HG03045 (cell line): ENCODE results near the gene HIVEP3.
A peak's percentile ranks its signal among the peaks of the same experiment; 100 is the strongest.

Source experiments
- ATAC-seq: cut with Tn5 transposase; IDR thresholded peaks from one replicate; pipeline ENCODE4 v1.9.1; 2021; ENCODE audit warnings: mild to moderate bottlenecking, moderate library complexity; ENCODE audit not compliant: unreplicated experiment

Gene HIVEP3

DNA sequence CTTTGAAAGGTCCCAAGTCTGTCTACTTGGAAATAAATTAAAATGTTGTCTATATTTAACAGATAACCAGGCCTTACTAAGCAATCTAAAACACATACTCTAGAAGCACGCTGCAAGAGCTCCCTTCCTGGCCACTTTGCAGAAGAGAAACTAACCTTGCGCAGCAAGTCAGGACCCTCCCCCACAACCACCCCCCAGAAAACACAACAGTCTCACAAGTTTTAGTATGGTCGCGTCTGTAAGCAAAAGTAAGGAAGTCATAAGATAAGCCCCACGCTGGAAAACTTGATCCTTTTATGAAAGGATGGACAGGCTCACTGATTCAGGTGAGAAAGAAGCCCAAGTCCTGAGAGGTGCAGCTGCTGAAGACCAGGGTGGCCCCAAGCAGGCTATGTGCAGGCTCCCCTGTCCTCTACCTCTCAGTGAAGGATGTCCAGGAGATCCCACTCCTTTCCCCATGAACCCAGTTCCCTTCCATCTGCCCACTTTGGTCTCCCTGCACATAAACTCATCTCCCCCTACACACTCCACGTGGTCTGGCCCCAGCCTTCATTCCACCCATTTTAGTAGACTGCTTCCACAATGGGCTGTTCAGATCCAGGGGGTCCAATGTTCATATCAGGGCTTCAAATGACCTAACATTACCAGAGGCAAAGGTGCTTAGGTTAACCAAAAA lies 23.8 kb downstream of the HIVEP3 start:
- no peak for ATAC-seq

DNA sequence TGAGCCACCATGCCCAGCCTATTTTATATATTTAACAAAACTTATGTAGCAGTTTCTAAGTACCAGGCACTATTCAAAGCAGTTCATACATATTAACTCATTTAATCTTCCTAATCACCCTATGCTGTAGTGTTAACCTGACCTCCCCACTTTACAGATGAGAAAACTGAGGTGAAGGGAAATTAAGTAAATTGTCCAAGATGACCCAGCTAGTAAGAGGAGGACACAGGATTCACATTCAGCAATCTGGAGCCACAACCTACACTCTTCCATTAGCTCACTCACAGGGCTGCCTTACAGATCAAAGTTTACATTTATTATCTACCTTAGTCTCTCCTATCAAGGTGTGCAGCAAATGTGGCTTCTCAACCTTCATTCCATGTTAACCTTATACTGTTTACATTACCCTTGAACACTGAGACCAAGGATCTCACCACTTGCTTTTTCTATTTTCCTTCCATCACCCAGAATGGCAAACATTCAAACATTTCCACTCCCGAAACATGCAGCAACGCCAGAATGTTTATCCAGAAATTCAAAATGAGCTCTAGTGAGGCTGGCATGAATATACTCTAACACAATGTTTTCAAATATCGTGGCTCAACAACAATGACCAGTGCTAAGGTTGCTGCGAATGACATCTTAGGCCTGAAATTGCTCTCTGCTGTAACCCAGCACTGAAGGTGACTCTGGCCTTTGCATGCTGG lies 24.5 kb downstream of the HIVEP3 start:
- ATAC-seq = no peak

DNA sequence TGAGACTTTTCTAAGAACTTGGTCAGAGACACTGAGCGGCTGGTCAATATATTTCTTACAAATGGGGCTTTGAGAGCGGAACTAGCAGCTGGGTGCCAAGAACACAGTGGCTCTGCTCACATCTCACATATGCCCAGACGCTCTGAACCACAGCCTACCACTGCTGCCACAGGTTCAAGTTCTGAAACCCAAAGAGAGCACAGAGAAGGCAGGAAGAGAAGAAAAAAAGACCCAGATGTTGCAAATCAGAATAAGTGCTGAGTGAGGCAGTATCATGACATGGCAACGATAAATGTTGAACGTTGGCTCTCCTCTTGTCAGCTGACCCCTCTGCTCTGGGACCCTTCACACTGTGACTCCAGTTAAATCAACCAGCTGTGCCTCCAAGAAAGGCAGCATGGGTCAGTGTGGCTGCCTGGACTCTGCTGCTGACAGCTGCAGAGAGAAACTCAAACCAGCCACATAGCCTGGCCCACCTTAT lies 26.4 kb downstream of the HIVEP3 start:
- no peak for ATAC-seq

DNA sequence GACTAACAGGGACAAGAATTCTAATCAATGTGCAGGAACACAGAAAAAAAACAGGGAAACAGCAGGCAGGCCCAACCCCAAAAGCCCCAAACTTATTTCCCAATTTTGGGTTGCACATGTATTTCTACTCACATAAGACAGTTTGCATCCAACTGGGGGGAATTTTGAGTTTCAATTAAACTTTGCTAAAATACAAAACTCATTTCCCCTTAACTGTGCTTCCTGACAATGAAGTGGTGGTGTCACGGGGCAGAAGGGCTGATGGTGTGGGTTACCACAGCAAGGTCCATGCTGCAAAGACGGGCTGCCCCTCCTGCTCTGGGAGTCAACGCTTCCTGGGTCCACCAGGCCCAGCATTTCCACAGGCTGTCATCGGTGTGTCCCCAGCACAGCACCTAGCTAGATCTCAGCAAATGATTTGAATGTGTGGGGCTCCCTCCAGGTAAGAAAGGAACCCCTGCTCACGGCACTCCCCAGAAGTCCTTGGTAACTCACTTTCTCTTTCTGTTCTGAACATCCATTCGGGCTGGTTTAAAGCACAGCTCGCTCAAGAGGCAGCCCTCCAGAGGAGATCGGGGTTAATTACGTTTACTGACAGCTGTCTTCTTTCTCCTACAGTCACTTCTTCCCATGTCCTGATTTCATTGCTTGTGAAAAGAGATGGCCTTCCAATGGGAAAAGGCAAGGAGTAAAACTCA lies 27.4 kb downstream of the HIVEP3 start:
- peak; percentile 83 for ATAC-seq

DNA sequence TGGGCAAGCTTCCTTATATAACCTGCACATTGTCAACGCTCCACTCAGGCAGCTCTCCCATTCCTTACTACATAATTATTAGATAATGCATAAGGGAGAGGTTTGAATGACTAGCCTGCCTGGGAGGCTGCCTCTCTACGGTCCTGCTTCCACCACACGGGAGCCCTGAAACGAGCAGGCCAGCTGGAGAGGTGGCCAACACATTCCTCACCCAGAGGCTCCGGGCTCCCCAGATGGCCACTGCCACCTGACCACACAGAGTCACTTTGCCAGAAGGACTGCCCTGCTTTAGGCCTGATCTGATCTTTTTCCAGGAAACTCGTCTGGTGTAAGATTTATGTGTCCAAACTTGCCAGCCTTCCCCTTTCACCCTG lies 27.9 kb downstream of the HIVEP3 start:
- no peak for ATAC-seq

DNA sequence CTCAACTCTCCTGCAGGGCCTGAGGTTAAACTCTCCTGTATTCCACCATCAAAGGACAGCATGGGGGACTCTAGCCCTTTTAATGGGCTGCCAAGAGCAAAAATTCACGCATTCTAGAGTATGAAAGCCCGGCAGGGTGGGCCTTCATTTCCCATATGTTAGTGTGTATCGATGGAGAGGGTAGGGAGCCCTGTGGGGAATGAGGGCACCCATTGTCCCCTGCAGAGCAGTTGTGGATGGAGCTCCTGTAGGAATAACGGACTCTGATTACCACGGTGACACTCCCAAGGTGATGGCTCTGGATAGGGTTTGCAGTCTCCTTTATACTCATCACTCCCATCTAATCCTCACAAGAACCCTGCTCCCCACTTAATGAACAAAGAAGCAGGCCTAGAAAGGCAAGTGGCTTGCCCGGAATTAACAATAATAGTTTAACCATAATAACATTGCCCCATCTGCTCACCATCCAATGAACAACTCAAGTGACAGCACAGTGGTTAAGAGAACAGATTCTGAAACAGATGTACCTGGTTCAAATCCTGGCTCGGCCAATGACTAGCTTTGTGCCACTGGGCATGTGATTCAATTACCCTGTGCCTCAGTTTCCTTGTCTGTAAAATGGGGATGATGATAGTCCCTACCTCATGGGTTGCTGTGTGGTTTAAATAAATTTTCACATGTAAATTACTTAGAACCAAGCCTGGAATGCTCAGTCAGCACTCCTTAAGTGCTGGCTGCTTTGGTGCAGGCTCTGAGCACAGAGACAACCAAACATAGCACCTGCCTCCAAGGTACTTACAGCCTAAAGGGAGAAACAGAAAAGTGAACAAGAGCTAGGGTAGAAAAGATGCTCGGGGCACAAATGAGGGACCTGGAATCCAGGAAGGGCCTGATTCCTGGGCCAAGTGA lies 29.0 kb downstream of the HIVEP3 start:
- no peak for ATAC-seq

DNA sequence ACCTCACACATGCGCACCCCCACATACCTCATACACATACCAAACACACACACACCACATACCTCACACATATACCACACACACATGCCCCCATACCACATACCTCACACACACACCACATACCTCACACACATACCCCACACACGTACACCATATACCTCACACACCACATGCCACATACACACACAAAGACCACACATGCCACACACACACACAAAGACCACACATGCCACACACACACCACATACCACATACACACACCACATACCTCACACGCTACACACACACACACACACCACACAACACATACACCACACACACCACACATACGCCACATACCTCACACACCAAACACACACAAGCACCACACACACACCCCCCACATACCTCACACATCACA lies 30.0 kb downstream of the HIVEP3 start:
- ATAC-seq = no peak

DNA sequence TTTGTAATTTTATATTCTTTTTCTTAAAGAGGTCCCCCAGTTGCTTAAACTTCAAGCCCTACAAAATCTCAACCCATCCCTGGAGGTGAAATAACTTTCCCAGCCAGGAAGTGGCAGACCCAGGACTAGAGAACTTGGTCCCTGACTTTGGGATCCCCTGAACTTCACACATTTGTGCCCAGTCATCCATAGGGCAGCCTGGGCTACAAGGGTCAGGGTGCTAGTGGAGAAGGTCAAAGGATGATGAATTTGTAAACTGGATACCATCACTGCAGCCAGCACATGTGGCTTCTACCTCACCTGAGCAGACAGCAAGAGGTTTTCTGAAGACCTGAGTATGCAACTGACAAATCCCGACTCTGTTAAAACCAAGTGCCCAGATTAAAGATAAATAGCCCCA lies 31.4 kb downstream of the HIVEP3 start:
- no peak for ATAC-seq

DNA sequence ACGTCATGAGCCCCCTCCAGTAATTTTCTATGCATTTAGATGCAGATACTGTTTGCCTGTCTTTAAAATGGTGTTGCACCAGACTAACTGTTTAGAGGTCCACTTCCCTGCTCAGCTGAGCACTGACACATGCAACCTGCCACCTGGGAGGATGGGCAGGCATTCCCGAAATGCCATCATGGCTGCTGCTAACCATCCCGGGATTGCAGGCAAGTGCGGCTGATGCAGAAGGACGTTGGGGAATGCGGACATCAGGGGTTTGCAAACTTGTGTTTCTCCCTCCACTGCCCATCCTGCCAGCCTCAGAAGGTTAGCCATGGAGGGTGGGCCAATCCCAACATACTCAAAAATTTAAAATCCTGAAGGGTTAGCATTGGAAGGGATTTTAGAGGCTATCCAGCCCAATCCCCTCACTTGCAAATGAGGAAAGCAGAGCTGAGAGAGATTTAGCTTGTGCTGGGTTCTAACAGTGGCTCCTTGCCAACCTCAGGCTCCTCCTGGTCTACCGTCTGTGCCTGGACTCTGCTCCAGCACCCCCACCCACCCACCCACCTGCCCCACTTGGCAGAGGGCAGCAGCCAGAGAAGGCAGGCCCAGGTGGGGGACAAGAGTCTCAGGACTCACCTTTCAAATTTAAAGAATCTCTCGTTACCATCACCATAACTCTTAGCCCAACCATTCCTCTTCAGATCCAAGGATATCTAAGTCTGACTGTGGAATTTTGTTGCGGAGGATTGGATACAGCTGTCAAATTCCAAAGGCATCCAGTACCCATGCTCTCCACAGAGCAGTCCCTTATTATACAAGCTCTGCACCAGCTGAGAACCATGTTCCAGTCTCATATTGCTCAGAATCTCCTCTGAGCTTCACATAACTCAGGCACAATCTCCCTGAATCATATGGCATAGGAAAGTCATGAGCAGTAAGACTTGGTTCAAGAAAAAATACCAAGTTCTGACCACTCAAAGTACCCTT lies 34.2 kb downstream of the HIVEP3 start:
- no peak for ATAC-seq

DNA sequence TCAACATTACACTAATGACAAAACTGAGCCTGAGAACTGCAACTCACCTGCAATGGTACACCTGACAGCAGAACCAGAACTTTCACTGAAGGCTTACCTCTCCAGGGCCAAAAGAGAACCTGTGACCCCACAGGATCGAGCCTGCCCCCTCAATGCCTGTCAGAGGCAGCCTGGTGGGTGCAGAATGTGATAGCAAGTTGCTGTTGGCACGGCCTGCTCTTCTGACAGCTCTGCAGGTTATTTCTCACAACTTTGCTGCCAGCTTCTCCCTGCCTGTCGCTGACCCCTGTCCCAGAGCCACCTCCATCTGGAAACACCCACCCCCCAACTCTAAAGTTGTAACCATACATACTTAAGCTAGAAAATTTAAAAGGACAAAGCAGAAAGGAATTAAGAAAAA lies 35.2 kb downstream of the HIVEP3 start:
- no peak for ATAC-seq

DNA sequence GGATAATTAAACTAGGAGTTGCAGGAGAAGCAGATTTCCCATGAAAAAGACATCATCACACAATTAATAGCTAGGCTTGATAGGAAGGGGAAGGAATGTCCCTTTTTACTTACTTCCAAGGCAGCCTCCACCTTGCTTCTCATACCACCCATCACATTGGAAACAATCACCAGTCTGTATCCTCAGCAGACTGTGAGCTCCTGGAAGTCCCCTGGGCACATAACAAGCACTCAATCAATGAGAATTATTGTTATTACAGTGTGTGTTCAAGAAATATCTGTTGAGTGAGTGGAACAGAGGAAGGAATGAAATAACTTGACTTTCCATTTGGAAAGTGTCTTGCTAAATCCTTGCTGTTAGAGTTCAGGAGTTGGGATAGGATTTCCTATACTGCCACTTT lies 36.2 kb downstream of the HIVEP3 start:
- no peak for ATAC-seq

DNA sequence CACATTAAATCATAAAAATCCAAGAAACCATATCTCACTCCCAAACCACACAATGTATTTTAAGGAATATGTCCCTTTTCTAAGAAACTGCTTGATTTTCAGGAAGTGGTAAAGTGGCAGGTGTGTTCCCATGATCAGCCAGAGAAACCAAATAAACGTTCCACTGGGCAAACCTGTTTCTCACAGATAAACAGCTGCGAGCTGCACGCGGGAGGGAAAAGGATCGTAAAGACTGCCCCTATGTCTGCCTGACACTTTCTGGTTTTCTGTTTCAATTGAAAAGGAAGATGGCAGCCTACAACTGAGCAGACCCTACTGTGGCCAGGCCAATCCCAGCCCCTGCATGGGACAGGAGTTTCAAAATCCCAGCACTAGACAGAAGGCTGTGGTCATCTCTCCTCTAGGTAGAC lies 36.6 kb downstream of the HIVEP3 start:
- no peak for ATAC-seq

DNA sequence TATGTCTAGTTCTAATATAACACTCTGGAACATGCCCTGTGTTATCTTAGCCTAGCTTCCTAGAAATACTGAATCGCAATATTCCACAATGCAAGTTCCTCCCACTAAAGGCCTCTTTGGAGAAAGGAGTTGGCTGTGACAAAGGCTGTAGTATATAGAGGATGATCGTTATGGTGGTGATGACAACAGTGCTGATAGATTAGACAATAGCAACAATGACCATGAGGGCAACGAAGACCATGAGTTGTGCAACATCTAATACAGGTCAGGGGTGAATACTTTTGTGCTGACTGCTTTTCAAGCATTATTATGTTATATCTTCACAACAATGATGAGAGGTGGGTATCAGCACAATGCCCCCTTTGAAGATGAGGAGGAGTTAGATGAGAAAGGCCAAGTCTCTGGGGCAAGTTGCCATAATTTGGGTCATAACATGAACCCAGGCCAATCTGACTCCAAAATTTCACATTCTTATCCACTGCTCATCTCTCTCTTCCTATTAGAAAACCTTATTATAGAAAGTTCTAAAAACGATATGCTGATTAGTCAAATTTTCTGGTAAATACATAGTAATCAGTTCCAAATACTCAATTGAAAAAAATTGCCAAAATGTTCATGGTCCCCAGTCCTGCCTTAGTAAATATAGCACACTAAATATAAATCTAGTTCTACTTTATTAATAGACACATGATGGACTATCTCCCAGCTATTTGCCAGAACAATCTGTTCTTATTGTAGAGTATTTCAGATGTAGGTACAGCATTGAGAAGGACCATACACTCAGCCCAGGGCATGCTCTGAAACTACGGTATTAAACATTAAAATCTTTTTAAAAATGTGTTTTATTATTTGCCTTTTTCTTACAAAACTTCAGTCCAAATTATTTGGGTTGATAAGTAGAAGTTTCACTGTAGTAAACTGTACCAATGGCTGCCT lies 37.5 kb downstream of the HIVEP3 start:
- ATAC-seq = no peak

DNA sequence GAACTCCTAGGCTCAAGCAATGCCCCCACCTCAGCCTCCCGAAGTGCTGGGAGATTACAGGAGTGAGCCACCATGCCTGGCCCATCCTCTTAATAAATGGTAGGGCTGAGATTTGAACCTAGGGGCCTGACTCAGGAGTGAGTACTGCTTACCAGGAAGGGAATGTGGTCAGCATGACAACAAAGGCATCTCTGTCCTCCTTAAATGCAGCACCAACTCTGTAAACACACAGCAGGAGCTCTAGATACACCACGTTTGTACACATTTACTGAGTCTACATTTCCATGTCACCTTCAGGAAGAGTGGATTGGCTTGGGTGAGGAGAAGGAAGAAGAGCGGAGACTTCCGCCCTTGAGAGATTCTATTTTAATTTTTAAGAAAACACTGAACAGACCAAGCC lies 38.5 kb downstream of the HIVEP3 start:
- ATAC-seq = no peak

DNA sequence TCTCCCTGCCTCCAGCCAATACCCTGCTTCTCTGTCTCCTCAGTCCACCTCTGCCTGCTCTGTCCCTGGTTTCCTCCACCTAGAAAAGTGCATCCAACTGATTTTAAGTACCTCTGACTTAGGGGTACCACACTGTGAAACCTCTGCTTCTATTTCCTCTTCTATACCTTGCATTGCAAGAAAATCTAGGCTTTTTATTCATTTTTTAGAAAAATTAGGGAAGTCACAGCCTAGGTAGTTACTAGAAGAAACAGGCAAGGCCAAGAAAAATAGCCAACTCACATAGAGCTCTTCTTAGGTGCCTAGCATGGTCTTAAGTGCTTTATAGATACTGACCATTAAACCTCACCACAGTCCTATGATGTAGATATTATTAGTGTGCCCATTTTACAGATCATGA lies 39.1 kb downstream of the HIVEP3 start:
- no peak for ATAC-seq

DNA sequence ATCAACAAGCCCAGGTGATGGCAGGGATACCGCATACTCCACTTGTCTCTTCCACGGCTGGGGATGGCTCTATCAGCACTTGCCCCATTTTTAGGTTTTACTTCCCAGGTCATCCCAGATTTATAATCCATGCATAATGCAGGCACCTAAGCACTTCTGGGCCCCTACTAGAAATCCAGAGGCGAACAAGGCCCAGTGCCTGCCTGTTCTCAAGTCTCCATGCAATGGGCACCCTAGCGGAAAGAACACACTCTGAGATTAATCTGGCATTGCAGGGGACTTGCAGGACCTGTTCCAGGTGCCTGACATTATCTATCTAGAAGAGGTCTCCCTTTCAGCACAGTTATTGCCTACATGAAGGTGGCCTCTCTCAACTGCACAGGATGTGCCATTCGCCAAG lies 39.8 kb downstream of the HIVEP3 start:
- ATAC-seq = no peak

DNA sequence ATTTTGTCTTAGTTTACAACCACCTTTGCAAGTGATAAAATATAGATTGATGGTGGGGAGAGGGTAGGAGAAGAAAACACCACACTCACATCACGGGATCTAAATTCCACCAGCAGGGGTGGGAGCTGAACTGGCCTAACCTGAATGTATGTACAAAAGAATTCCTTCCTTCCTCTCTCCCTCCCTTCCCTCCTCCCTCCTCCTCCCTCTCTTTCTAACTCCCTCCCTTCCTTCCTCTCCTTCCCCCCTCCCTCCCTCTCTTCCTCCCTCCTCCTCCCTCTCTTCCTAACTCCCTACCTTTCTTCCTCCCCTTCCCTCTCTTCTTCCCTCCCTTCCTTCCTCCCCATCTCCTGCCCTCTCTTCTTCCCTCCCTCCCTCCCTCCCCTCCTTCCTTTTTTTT lies 40.2 kb downstream of the HIVEP3 start:
- ATAC-seq = no peak

DNA sequence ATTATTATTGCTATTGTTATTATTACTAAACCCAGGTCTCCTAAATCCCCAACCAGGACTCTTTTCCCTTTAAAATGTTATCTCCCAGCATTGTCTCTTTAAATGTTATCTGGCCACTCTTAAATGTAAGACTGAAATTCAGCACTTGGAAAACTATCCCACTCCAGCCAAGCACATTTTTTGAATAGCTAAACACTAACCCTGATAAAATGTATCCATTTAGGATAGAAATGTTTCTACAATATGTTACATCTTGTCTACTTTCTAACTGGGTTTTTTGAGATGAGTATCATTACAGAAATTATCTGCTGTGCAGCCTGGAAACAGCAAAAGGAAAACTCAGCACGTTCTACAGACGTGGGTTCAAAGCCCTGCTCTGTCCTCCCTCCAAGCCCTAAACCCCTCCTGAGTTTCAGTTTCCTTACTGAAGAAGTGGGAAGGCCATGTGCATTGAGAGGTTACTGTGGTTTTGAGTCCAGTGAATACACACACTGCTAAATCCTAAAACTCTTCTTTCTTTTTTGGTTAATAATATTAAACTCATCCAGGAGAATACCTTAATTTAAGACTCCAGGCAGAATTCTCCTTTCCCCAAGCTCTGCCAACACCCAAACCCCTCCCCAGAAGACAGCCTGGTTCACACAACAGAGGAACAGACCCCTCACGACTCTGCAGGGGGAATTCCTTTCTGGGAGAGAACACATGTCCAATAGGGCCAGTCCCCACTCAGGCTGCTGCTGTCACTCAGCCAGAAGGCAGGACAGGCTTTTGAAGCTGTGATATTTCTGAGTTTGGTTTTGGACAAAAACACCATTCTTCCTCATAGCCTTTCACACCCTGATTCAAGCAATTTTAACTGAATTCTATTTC lies 41.9 kb downstream of the HIVEP3 start:
- no peak for ATAC-seq
